ENCODE results near the gene AJUBA.

AJUBA gene

DNA sequence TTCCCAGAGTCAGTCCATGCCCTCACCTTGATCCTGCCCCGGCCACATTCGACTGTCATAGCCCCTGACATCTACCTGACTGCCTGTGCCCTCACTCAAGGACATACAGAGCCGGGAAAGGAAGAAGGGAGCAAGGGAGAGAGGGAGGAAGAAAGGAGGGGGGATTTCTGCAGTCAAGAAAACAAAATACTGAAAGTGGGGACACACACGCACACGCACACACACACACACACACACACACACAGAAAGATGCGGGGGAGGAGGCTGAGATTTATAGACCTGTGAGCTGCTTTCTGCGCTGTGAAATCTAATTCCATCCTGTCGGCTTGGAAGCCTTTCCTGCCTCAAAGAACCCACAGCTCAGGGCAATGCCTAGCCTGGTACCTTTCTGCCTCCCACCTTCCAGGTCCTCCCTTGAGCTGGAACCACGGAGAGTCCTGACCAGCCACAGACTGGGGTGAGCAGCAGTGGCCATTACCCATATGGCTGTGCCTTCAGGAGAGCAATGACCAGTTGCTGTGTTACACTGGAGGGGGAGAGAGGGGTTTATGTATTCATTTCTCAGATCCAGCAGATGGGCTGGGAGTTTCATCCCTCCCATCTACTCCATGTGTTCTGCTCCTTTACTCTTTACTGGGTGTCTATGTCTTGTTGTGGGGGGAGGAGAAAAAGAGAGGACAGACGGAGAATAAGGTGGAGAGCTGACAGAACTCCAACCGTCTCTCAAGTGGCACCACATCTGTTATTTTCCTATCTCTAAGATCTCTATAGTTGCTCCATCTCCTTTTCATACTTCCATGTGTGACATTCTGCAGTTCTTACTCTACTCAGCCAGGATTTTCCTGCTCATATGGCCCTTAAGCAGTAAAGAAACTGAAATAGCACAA is 14.7 kb upstream of the AJUBA start:
- TF ChIP-seq CTCF (conservative IDR thresholded peaks at IDR 0.05; ENCODE audit: low read depth, low read length): no peak
- no peak for DNase-seq (ENCODE audit: low read depth)
- no peak overlapping the region for H3K4me3 ChIP-seq (ENCODE audit: low read depth, low read length)

DNA sequence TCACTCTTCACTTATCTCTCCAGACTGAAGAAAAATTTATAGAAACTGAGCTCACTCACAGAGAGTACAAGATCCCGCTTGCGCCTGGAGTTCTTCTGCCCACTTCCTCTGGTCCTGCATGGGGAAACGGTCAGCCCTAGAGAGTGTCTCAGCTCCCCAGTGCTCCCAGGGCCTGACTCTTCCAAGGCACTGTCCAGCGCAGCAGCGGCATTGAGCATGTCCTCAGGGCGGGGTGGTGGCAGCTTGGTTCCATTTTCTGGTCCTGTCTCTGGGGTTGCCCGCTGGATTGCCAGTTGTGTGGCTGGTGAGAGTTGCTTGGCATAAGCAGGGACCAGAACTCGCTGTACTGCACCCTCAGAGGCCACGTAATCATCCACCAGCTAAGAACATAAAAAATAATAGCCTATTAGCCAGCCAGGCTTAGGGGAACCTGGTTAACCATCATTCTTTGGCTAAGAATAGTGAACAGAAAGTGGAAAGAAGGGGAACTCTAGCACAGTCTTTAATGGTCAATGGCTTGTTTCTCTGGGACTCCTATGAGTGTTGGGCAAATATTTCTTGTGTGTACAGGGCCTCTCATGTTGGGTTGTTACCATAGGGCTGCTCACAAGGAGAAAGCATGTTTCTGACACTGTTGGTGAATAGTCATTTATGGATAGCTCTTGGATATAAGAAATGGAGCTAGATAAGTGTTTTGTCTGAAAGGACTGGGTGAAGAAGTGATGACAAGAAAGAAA is 13.7 kb upstream of the AJUBA start:
- TF ChIP-seq CTCF (conservative IDR thresholded peaks at IDR 0.05; ENCODE audit: low read depth, low read length): no peak
- DNase-seq (ENCODE audit: low read depth): no peak

GRCh38 chr14:22994762-22995275 is 12.5 kb upstream of the AJUBA start:
- no peak overlapping the region for H3K4me3 ChIP-seq (ENCODE audit: low read depth, low read length)
- peak; percentile 76 for TF ChIP-seq CTCF (conservative IDR thresholded peaks at IDR 0.05; ENCODE audit: low read depth, low read length)
- peak; percentile 86 for DNase-seq (ENCODE audit: low read depth)

More for the DNA sequence above, 13.7 kb upstream of the AJUBA start:
- H3K4me3 ChIP-seq (ENCODE audit: low read depth, low read length): no peak overlapping the region

DNA sequence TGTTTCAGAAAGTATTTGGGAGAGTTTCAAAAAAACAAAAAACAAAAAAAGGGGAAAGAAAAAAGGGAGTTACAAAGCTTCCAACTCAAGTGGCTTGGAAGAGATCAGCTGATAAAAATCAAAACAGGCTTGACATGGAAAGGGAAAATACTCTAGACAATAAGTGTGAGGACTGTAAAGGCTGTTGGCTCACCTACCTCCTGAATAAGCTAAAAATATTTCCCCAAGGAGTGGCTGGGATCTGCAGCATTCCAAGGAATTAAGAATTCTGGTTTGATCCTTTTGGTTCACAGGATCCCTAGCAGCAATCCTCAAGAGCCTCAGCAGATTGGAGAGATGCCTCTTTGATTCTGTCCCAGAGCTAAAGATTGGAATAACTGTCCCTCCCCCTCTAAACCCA is 11.2 kb upstream of the AJUBA start:
- no peak for TF ChIP-seq CTCF (conservative IDR thresholded peaks at IDR 0.05; ENCODE audit: low read depth, low read length)
- no peak overlapping the region for H3K4me3 ChIP-seq (ENCODE audit: low read depth, low read length)
- no peak for DNase-seq (ENCODE audit: low read depth)

- DNase-seq (ENCODE audit: low read depth): no peak
- TF ChIP-seq CTCF (conservative IDR thresholded peaks at IDR 0.05; ENCODE audit: low read depth, low read length): no peak
- H3K4me3 ChIP-seq (ENCODE audit: low read depth, low read length): no peak overlapping the region
These were observed 9.5 kb upstream of the AJUBA start for GRCh38 chr14:22991852-22992251.

GRCh38 chr14:22987291-22987690 is 4.9 kb upstream of the AJUBA start:
- DNase-seq (ENCODE audit: low read depth): no peak
- H3K4me3 ChIP-seq (ENCODE audit: low read depth, low read length): no peak overlapping the region
- TF ChIP-seq CTCF (conservative IDR thresholded peaks at IDR 0.05; ENCODE audit: low read depth, low read length): no peak
